GM12873 (cell line): ENCODE data around the gene ATP6V0B.

Experiments used
- CTCF ChIP-seq: IDR thresholded peaks from 2 replicates; pipeline ENCODE4 v1.5.1; 2012; ENCODE audit warnings: low read depth, mild to moderate bottlenecking, moderate library complexity, low read length, control low read depth; ENCODE audit not compliant: insufficient read depth; ENCODE audit errors: missing control alignments

ATP6V0B gene

GRCh38 chr1:43965316-43965715 is 9.4 kb upstream of the ATP6V0B start:
- no peak for TF ChIP-seq CTCF

- TF ChIP-seq CTCF: no peak
Observed at GRCh38 chr1:43968348-43968948, 6.3 kb upstream of the ATP6V0B start.

- no peak for TF ChIP-seq CTCF
Observed at GRCh38 chr1:43969416-43969745, 5.4 kb upstream of the ATP6V0B start.

- TF ChIP-seq CTCF: peak; percentile 20
Observed at GRCh38 chr1:43969746-43970466, 4.9 kb upstream of the ATP6V0B start, which contains the start of gene DPH2. TSS of gene DPH2 (plus strand) at chr1:43970010. CDS start at chr1:43970176, 166 bp downstream.

GRCh38 chr1:43970502-43970901 is 4.3 kb upstream of the ATP6V0B start:
- no peak for TF ChIP-seq CTCF

GRCh38 chr1:43970911-43971310 is 3.8 kb upstream of the ATP6V0B start:
- TF ChIP-seq CTCF: no peak

- no peak for TF ChIP-seq CTCF
Observed at GRCh38 chr1:43971336-43971980, 3.3 kb upstream of the ATP6V0B start.
